Omental fat pad (tissue), 4 donors: ENCODE data around the gene TIMM21. TPM values are rescaled to one million over a fixed set of nuclear protein-coding genes. Genes with fewer than 3 reads are reported as not detected.

Experiments
- ATAC-seq: fragments of 150-250 bp; one replicate; pipeline ENCODE4 v1.9.1; 2016; ENCODE audit warnings: mild to moderate bottlenecking, moderate library complexity; ENCODE audit not compliant: low FRiP score
- DNase-seq: peaks from one replicate; pipeline ENCODE4 v3.0.0-alpha.2; 2019; ENCODE audit warnings: low spot score
- total RNA-seq, 4 donors: library from RNA; depleted of rRNA; stranded (reverse); fragments of >200 nt; gene quantifications; one replicate each; pipeline ENCODE4 v1.1.0, GENCODE V29; 2016
- TF ChIP-seq, protein P1 (sequence below), 3 donors: fragments of 450-650 bp; IDR thresholded peaks; one replicate each; pipeline ENCODE4 v1.5.1; 2016 to 2017; ENCODE audit warnings: antibody characterized with exemption in 3 of 3, mild to moderate bottlenecking in 3 of 3, moderate library complexity in 2 of 3

The TIMM21 gene
- total RNA-seq, 4 donors from 2014 or later, result 33.9 to 44.5 (median 38.8) TPM

DNA sequence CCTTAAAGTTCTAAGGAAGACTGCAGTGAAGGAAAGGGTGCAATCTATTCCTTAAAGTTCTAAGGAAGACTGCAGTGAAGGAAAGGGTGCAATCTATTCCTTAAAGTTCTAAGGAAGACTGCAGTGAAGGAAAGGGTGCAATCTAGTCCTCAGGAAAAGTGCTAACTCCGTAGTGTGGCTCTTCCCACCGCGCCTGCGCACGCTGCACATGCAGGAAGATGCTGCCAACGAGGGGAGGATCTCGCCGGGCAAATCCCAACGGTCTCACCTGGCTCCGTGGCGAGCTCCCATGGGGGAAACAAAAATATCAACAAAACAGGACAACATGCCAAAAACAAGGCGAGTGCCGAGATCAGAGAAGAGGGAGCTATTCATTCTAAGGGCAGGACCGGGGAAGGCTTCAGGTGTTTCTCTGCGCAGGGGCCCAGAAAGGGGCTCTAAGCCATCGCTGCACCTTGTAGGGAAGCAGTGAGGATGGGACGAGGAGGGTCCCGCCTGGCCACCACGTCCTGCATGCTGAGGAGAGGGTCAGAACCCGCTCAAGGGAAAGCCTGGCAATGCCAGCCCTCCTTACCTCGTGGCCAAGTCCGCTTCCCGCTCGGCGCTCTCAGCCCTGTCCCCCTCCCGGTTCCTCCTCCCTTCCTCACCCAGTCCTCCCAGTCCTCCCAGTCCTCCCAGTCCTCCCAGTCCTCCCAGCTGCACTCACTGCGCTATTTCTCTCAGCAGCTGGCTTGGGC is 24.5 kb downstream of the TIMM21 start:
- ATAC-seq (no peak), DNase-seq (no peak)
- TF ChIP-seq, protein P1, sequence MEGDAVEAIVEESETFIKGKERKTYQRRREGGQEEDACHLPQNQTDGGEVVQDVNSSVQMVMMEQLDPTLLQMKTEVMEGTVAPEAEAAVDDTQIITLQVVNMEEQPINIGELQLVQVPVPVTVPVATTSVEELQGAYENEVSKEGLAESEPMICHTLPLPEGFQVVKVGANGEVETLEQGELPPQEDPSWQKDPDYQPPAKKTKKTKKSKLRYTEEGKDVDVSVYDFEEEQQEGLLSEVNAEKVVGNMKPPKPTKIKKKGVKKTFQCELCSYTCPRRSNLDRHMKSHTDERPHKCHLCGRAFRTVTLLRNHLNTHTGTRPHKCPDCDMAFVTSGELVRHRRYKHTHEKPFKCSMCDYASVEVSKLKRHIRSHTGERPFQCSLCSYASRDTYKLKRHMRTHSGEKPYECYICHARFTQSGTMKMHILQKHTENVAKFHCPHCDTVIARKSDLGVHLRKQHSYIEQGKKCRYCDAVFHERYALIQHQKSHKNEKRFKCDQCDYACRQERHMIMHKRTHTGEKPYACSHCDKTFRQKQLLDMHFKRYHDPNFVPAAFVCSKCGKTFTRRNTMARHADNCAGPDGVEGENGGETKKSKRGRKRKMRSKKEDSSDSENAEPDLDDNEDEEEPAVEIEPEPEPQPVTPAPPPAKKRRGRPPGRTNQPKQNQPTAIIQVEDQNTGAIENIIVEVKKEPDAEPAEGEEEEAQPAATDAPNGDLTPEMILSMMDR (IDR thresholded peaks at IDR 0.05), result no peak

DNA sequence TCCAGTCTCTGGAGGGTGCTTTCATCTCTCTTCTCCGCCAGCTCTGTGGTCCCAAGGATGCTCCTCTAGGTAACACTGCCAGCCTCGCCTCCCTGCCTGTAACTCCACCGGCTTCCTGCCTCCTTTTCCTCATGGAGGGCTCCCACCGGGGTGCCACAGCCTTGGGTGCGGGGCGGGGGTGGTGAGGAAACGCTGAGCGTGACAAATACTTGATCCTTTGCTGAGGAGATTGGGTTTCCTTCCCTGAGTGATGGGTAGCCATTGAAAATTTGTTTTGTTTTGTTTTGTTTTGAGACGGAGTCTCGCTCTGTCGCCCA is 25.1 kb downstream of the TIMM21 start:
- no peak for DNase-seq
- TF ChIP-seq, protein P1 (IDR thresholded peaks at IDR 0.05), result no peak
- ATAC-seq, result no peak

DNA sequence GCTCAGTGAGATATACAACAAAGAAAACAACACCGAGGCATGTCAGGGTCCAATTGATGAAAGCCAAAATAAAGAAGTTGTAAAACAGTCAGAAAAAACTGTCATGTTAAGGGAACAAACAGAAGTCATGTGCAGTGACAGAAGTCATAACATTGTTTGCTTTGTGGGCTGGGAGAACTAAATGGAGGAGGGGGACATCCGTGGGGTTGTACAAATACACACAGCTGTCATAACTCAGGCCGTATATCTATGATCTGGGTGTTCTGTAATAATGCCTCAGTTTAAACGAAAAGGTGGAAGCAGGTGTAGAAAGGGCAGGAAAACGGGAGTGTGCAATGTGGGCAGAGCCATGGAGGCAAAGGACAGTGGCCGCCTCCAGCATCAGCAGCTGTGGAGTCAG is 27.3 kb downstream of the TIMM21 start:
- no peak for ATAC-seq
- DNase-seq, result no peak
- TF ChIP-seq, protein P1 (IDR thresholded peaks at IDR 0.05), result no peak

DNA sequence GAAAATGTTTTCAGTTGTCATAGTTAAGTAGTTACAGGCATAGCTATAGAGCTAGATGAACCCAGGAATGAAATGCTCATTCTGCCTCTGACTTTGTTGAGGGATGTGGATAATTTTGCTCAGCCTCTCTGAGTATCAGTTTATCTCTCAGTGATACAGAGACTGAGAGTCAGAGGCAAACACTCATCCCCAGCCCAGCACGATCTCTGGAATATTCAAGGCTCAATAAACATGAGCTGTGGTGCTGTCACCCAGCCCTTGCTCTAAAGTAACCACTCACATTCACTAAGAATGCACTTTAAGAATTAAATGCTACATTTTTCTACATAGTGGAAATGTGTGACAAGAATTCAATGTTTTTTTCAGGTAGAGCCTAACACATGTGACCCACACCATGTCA is 30.6 kb downstream of the TIMM21 start:
- TF ChIP-seq, protein P1 (IDR thresholded peaks at IDR 0.05), result no peak
- DNase-seq (no peak), ATAC-seq (no peak)

DNA sequence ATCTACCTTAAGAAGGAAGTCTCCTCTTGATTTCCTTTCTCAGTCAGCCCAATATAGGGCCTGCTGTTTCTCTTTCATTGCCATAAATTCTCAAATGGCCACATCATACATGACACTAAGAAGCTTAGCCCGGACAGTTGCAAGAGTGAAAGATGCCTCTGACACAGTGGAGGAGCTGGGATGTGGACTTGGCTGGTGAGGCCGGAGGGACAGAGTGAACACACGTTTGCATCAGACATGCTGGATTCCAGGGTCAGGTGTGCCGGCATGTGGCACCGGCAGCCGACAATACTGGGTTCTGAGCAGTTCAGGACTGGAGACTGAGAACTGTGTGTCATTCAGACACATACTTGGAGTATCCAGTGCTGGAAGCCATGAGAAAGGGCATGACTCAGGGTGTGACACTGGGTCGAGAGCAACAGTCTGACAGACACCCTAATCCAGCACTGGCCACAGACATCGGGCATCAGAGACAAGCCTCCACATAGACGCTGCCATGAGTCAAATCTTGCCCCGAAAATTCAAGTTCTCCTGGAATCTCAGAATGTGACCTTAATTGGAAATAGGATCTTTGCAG is 31.4 kb downstream of the TIMM21 start:
- TF ChIP-seq, protein P1 (IDR thresholded peaks at IDR 0.05), result no peak
- DNase-seq (no peak), ATAC-seq (no peak)

DNA sequence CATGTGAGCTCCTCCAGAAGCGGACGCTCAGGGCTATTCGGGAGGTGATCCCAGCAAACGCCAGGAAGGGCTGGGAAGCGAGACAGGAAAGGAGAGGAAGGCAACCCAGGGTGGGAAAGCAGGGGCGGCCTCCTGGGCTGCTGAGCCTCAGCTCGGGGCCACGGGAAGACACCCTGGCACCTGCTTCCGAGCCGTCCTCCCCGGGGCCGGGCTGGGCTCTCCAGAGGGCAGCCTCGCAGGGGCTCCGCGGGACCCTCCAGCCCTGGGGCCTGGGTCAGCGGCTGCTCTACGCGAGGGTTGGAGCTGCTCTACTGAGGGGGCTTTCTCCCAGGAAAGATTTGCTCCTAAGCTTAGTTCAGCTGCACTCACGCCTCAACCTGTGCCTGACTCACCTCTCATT is 34.0 kb downstream of the TIMM21 start:
- no peak for DNase-seq
- no peak for ATAC-seq
- TF ChIP-seq, protein P1 (IDR thresholded peaks at IDR 0.05), result no peak

DNA sequence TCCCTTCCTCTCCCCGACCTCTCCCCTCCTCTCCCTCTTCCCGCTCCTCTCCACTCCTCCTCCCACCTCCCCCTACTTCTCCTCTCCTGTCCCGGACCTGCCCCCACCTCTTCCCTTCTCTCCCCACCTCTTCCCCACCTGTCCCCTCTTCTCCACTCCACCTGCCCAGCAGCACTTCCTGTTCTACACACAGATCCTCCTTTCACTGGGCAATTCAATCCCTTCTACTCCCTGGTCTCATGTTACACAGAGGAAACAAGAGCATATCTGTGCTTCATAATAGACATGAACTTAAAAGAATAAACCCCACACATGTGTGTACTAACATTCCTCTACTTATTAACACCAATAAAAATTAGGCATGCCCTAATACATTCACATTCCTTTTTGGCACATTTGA is 34.8 kb downstream of the TIMM21 start:
- TF ChIP-seq, protein P1 (IDR thresholded peaks at IDR 0.05), result no peak
- ATAC-seq (no peak), DNase-seq (no peak)
